Ishikawa (cell line): Measurements from ENCODE around the gene RNF149.

Experiments used
- CEBPB ChIP-seq: IDR thresholded peaks from 2 replicates; pipeline ENCODE4 v1.6.1; 2012
- CREB1 ChIP-seq: IDR thresholded peaks from 2 replicates; pipeline ENCODE4 v1.6.1; 2012; ENCODE audit warnings: low read depth
- EGR1 ChIP-seq: IDR thresholded peaks from 2 replicates; pipeline ENCODE4 v1.6.1; 2012
- EP300 ChIP-seq: IDR thresholded peaks from 2 replicates; pipeline ENCODE4 v1.6.1; 2012; ENCODE audit warnings: borderline replicate concordance
- FOXM1 ChIP-seq: IDR thresholded peaks from 2 replicates; pipeline ENCODE4 v1.6.1; 2012; ENCODE audit warnings: low read depth, borderline replicate concordance
- MAX ChIP-seq: IDR thresholded peaks from 2 replicates; pipeline ENCODE4 v1.6.1; 2012
- NFIC ChIP-seq: IDR thresholded peaks from 2 replicates; pipeline ENCODE4 v1.6.1; 2012
- RAD21 ChIP-seq: IDR thresholded peaks from 2 replicates; pipeline ENCODE4 v1.6.1; 2012; ENCODE audit warnings: low read depth
- REST ChIP-seq: IDR thresholded peaks from 2 replicates; pipeline ENCODE4 v1.6.1; 2012; ENCODE audit warnings: low read depth, mild to moderate bottlenecking
- TAF1 ChIP-seq: IDR thresholded peaks from 2 replicates; pipeline ENCODE4 v1.6.1; 2012; ENCODE audit warnings: low read depth, mild to moderate bottlenecking
- TCF12 ChIP-seq: IDR thresholded peaks from 2 replicates; pipeline ENCODE4 v1.6.1; 2012; ENCODE audit warnings: low read depth
- TEAD4 ChIP-seq: IDR thresholded peaks from 2 replicates; pipeline ENCODE4 v1.6.1; 2012
- YY1 ChIP-seq: IDR thresholded peaks from 2 replicates; pipeline ENCODE4 v1.6.1; 2012; ENCODE audit warnings: low read depth
- ZBTB7A ChIP-seq: IDR thresholded peaks from 2 replicates; pipeline ENCODE4 v1.6.1; 2012; ENCODE audit warnings: low read depth
- TF ChIP-seq, protein P1 (sequence below): IDR thresholded peaks from 2 replicates; pipeline ENCODE4 v1.6.1; 2012

RNF149 gene

DNA sequence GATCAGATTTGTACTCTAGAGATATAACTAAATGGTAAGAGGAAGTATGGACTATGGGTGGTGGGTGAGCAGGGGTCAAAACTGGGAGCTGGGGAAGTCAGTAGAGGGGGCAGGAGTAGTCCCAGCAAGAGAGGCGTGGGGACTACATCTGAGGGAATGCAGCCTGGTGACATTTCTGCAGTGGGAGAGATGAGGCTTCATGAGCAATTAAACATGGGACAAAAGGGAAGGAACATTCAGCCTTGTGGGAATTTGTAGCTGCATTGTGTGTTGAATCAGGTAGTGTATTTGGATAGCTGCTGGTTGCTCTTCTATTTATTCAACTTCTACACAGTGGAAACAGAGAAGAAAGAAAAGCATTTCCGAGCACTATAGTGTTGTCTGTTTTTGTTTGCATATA lies 52.2 kb downstream of the RNF149 start:
- no peak for TF ChIP-seq FOXM1
- no peak for TF ChIP-seq MAX
- TF ChIP-seq TEAD4: peak; percentile 49
- TF ChIP-seq TAF1: no peak
- TF ChIP-seq EGR1: no peak

GRCh38 chr2:101255501-101255900 lies 53.0 kb downstream of the RNF149 start:
- TF ChIP-seq TCF12 (no peak), CEBPB (peak; percentile 59; the same call in 1 of the 2 replicates)

GRCh38 chr2:101253703-101254450 lies 54.6 kb downstream of the RNF149 start:
- TF ChIP-seq TAF1 (no peak), TEAD4 (no peak), CEBPB (no peak), TCF12 (no peak), YY1 (no peak), CREB1 (no peak), RAD21 (no peak)
- TF ChIP-seq, protein P1, sequence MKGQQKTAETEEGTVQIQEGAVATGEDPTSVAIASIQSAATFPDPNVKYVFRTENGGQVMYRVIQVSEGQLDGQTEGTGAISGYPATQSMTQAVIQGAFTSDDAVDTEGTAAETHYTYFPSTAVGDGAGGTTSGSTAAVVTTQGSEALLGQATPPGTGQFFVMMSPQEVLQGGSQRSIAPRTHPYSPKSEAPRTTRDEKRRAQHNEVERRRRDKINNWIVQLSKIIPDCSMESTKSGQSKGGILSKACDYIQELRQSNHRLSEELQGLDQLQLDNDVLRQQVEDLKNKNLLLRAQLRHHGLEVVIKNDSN: no peak

- TF ChIP-seq FOXM1 (no peak), YY1 (no peak), NFIC (no peak), EGR1 (no peak), TAF1 (no peak; the same call in none of the 2 replicates), TEAD4 (no peak), EP300 (no peak; the same call in 1 of the 2 replicates), TCF12 (no peak), CEBPB (no peak), RAD21 (no peak), CREB1 (no peak), ZBTB7A (no peak), MAX (no peak), REST (no peak)
- TF ChIP-seq, protein P1: no peak
Measured at GRCh38 chr2:101253013-101253702, 55.3 kb downstream of the RNF149 start.

GRCh38 chr2:101252408-101253012 lies 56.0 kb downstream of the RNF149 start, which contains the start of gene CNOT11:
Gene CNOT11 (plus strand): TSS chr2:101252886. CDS start chr2:101252965, 79 bp downstream.
- no peak; the same call in 1 of the 2 replicates for TF ChIP-seq EGR1
- no peak for TF ChIP-seq YY1
- TF ChIP-seq NFIC: no peak; the same call in 1 of the 2 replicates
- TF ChIP-seq, protein P1: peak; percentile 29; the same call in 1 of the 2 replicates
- peak; percentile 61 for TF ChIP-seq MAX
- TF ChIP-seq ZBTB7A: no peak
- TF ChIP-seq TCF12: peak; percentile 12; the same call in 1 of the 2 replicates
- TF ChIP-seq TAF1: peak; percentile 90
- peak; percentile 68 for TF ChIP-seq CREB1
- TF ChIP-seq EP300: 0 out of 2 replicates have a peak, but pooled peaks have one; percentile 10
- TF ChIP-seq CEBPB: no peak
- TF ChIP-seq REST: 0 out of 2 replicates have a peak, but pooled peaks have one; percentile 38
- 0 out of 2 replicates have a peak, but pooled peaks have one; percentile 5 for TF ChIP-seq TEAD4
- TF ChIP-seq FOXM1: no peak
- no peak for TF ChIP-seq RAD21
